GM10266 (cell line): ENCODE measurements around the gene CAMTA1.

ENCODE experiments used
- DNase-seq: peaks from one replicate; pipeline ENCODE4 v3.0.0; 2012; ENCODE audit errors: extremely low spot score
- TF ChIP-seq, protein P1 (sequence below): IDR thresholded peaks from 2 replicates; pipeline ENCODE4 v1.5.1; 2012; ENCODE audit warnings: mild to moderate bottlenecking, low read depth; ENCODE audit not compliant: control insufficient read depth, insufficient read depth; ENCODE audit errors: missing control alignments

Gene CAMTA1

DNA sequence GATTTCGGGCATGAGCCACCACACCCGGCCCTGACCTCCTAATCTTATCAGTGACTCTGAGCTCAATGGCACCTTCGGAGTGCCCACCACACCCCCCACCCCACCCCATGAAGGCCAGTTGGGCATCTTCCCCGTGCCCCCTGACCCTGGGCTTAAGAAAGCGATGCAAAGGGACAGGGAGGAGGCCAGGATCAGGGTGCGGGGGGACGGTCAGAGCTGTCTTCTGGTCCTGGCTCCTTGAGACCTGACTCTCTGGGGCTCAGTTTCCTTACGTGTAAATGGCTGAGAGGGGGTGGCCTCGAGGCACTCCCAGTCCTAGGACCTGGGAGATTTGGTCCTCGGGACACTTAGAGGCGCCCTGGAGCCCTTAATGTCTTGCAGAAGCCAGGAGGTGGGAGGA lies 881.9 kb downstream of the CAMTA1 start:
- no peak for DNase-seq
- TF ChIP-seq, protein P1, sequence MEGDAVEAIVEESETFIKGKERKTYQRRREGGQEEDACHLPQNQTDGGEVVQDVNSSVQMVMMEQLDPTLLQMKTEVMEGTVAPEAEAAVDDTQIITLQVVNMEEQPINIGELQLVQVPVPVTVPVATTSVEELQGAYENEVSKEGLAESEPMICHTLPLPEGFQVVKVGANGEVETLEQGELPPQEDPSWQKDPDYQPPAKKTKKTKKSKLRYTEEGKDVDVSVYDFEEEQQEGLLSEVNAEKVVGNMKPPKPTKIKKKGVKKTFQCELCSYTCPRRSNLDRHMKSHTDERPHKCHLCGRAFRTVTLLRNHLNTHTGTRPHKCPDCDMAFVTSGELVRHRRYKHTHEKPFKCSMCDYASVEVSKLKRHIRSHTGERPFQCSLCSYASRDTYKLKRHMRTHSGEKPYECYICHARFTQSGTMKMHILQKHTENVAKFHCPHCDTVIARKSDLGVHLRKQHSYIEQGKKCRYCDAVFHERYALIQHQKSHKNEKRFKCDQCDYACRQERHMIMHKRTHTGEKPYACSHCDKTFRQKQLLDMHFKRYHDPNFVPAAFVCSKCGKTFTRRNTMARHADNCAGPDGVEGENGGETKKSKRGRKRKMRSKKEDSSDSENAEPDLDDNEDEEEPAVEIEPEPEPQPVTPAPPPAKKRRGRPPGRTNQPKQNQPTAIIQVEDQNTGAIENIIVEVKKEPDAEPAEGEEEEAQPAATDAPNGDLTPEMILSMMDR, result no peak

DNA sequence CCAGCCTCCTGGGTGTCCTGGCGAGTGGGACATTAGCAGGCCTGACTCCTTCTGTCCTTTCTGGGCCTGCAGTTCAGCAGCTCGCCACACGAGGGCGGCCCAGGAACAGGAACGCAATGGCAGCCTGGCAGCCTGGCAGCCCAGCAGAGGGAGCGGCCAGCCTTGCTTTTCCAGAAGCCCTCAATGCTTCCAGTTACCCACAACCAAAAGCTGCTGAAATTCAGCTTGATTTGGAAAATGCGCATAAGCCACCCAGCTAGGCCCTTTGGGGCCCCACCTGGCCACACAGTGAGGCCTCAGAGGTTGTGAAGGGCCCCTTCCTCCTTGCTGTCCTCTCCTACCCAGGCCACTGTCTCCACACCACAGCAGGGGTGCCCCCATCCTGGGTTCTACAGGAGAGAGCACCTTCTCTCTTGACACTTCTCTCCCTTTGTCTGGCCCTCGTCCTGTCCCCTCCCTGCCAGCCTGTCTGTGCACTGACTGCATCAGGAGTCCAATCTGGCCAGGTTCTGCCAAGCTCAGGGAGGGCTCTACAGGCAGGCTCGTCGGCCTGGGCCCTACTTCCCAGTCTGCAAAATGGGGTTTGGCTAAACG lies 882.5 kb downstream of the CAMTA1 start:
- peak; percentile 88 for DNase-seq
- TF ChIP-seq, protein P1, result peak; percentile 100

DNA sequence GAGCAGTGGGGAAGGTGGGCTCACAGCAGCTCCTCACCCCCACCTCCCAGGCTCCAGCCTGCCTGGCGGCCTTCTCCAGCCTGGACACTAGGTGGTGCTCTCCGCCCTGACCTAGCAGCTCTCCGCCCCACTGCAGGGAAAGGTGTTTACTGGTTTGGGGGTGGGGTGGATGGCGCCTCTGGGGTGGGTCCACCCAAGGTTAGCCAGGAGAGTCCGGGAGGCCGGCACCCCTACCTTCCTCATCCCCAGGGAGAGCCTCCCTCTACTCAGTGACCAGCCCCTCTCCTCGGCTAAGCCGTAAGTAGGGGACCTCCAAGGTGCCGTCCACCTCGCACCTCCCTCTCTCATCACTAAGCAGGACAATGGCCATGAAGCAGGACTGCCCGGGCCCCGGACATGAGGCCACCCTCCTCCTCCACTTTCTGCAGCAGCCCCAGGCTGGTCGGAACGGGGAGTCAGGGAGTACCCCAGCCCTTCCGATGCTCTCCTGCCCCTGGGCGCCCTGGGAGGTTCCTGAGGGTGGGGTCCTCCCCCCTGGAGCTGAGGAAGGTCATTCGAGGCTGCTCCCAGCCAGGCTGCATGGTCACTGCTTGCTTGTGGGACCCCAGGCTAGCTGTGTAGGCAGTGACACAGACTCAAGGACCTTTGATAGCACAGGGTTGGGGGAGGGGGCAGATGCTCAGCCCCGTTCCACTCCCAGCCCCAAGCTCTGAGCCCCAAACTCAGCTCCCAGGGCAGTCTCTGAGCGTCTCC lies 884.5 kb downstream of the CAMTA1 start:
- peak; percentile 85 for DNase-seq
- TF ChIP-seq, protein P1, result peak; percentile 87

DNA sequence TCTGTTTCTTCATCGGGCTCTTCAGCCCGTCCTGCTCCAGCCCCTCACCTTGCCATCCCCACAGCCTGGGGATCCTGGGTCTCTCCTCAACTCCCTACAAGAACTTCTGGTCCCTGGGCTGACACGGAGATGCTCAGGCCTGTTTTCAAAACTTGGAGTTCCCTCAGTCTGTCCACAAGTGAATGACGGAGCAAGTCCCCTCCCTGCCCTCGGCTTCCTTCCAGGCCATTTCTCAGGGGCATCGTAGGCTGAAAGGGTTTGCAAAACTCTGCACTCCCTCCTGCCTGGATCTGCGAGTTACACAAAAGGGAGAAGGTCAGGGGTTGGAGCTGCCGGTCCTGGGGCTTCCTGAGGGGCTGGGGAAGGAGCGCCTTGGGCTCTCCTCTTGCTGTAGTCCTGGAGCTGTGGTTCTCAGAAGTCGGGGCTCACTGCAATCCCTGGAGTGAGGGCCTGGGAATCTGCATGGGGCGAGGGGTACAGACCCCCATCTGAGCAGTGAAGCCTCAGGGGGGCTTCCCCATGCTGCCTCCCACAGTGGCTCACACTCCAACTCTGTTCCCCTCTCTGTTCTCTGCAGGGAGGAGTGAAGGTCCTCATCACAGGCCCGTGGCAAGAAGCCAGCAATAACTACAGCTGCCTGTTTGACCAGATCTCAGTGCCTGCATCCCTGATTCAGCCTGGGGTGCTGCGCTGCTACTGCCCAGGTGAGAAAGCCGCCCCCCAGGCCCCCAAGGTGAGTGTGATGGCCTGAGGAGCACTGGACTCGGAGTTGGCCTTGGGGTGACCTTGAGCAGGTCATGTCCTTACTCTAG lies 885.3 kb downstream of the CAMTA1 start:
- TF ChIP-seq, protein P1, result no peak
- no peak for DNase-seq

DNA sequence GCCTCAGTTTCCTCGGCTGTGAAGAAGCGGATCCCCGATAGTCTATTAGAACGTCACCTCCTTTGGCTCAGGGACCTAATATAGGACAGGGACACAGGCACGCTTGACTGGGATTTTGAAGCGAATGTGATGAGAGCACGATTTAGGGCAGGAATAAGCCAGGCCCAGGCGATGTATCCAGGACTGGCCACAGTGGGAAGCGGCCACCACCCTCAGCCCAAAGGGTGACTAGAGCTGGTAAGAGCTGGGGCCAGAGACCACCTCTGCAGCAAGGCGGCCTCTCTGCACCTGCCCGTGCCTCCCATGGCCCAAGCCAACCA lies 885.9 kb downstream of the CAMTA1 start:
- TF ChIP-seq, protein P1, result no peak
- no peak for DNase-seq

DNA sequence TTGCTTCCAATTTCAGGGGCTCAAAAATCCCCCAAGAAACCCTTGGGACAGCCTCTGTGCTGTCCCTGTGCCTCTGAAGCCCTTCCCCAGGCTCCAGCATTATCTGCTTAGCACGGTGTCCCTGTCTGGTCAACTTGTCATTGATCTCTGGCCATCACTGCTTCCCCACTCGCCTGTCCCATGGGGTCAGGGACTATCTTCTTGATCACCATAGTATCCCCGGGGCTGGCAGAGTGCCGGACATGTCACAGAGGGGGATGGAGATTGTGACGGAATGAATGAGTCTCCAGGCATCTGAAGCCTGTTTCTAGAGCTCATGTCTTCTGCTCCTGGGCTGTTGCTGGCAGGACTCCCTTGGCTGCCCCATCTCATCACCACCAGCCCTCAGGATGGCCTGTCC lies 886.4 kb downstream of the CAMTA1 start:
- DNase-seq, result no peak
- TF ChIP-seq, protein P1, result no peak
